Stimulated activated CD4-positive, alpha-beta T cell treated with anti-CD3 and anti-CD28 coated beads, Interleukin-15, amount 100 ng/mL, for 1 hour (primary cell): ENCODE results near the gene ARID3B.
"Not testable (repeated sequence)": the region's sequence is repeated elsewhere in the genome, so short reads cannot be mapped to it uniquely, and the experiment has no call there.

Source experiments
- DNase-seq, 2 donors: peaks; one replicate each; pipeline ENCODE4 v3.0.0-alpha.2; 2020; ENCODE audit warnings: low read depth in 1 of 2, low spot score in 1 of 2

ARID3B gene

DNA sequence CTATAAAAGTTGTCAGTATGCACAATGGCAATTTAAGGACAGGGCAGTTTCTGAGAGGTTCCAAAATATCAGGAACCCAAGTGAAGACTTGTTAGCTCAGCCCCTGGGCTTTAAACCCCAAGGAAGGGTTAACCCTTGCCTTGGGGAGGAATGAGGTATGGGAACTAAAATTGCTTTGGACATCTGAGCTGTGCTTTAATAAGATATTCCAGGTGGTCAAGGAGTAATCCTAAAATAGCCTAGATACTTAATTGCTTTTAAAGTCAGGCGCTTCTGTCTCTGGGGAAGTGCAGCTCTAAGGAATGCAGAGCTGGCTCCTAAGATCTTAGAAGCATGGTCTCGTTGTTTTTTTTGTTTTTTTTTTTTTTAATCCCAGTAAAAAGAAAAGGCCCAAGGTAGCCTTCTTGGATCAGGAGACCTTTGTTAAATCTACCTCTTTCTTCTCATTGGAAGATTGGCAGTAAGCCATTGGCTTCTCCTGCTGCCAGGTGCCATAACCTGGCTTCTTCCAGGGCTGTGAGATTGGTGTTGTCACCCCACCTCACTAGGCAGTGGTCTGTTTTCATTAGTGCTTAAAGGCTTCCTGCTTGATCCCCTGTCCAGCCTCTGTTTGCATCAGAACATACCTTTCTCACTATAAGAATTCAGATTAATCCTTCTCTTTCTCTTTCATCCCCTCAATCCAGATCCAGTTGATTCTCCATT lies 24.5 kb downstream of the ARID3B start:
- no peak for DNase-seq

DNA sequence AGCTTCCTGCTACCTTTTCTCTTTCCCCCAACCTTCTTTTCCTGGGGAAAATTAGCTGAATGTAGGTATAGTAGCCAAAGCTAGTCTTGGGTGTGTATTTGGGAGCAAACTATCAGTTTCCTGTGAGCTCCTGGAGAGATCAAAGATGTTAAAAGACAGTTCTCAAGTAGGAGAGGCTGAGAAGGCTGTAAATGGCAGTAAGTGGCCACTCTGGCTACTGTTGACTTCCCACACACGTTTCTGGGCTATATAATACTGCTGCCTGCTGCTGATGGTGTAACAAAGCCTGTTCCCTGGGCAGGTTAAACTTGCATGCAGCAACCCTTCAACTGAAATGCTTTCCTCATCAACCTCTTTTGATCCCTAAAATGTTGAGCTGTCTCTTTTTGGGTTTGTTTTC lies 27.6 kb downstream of the ARID3B start:
- DNase-seq: no peak

DNA sequence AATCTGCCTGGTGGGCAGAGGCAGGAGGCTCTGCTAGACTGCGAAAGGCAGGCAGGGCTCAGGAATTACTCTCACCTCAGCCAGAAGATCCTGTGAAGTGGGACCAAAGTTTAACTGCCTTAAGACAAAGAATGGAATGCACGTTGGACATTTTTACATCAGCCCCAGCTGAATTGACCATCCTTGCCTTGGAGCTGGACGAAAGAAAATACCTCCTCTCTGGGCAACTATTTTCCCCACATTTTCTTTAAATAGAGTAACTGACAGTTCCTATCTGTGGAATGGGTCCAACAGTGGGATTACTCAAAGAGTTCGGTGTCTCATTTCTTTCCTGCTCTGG lies 28.7 kb downstream of the ARID3B start:
- no peak for DNase-seq

DNA sequence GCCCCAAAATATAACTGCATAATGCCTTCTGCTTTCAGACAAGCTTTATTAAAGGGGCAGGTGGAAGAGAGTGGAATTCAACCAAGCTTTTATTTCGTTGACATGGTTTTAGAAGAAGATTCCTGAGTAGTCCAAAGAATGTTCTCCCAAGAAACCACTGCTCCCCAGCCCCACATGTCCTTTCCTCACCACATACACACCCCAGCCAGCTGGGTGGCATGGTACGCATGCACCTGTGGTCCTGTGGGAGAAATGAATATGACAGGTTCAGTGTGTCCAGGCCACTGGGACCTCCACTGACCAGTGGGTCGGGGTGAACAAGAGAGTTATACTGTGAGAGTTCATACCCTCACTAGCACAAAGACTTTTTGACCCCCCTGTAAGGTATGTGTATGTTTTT lies 30.2 kb downstream of the ARID3B start:
- DNase-seq: no peak

DNA sequence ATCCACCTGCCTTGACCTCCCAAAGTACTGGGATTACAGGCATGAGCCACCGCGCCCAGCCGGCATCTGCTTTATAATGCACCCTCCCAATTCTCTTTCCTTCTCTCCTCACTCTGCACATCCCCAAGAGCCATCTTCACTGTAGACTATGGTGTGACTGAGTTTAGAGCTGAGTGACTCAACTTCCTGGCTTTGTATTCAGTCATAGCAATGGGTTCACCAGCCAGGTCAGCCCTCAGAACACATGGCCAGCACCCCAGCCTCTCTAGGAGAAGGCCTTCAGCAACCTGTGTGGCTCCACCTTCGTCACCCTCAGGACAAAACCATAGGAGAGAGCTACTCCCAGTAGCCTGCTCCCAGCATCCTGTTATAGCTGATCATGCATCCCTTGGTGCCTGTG lies 33.0 kb downstream of the ARID3B start:
- no peak for DNase-seq

DNA sequence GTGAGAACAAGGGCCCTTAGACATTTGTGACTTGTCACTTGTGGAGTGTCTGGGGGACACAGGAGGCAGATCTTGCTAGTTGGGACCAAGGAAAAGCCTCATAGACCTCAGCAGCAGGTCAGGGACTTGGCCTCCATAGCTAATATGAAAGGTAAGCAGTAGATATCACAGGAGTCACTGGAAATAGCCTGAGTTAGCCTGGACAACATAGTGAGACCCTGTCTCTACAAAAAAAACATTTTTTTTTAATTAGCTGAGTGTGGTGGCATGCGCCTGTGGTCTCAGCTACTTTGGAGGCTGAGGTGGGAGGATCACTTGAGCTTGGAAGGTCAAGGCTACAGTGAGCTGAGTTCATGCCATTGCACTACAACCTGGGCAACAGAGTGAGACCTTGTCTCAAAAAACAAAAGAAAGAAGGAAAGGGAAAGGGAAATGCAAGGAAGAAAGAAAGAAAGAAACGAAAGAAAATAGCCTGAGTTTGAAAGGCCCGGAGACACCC lies 37.5 kb downstream of the ARID3B start:
- DNase-seq: no peak

DNA sequence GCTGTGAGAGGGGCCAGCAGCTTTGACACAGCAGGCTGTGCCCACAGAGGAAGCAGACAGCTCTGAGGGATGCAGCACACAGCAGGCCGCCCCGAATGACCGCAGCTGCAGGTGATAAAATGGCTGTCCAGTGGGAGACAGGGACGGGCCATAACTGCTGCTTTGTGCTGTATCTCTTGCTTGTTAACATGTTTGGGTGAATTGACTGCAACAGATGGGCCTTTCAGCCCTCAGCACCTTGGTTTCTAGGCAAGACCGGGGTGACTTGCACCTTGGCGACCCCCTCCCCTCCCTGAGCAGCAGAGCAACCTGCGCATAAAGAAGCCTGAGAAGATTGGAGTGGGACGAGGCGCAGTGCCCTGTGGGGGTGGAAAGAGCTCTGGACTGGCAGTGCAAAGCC lies 38.0 kb downstream of the ARID3B start:
- DNase-seq: no peak

DNA sequence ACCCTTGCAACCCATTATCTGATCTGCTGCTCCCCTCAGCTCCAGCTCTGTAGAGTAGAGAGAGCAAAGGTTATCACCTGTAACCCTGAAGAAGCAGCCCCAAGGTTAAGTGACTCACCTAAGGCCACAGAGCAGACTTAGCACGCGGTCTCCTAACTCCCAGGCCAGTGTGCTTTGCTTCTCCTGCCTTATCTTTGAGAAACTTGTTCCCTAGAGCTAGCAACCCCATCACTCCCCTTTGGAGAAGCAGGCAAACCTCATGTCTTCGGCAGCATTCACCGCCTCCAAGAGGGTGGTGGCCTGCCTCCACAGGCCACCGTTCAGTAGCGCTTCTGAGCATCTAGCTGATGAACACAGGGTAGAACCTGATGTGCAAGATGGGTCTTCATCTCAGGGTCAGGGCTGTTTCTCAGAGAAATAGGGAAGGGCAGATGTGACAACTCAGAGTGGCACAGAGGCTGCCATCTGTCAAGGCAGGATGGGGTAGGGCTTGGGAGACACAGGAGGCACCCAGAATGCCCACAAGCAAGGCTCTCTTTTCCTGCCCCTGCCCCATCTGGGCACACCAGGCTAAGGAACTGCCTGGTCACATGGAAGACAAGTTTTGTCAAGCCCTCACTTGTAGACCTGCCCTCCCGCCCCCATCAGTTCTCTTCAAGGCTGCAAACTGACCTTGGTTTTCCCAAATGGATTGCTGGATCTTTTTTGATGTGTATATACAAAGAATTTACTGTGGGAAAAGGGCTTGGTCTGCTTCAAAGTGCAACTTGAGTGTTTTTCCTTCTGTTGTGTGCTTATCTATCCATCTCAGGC lies 39.7 kb downstream of the ARID3B start:
- DNase-seq: no peak

DNA sequence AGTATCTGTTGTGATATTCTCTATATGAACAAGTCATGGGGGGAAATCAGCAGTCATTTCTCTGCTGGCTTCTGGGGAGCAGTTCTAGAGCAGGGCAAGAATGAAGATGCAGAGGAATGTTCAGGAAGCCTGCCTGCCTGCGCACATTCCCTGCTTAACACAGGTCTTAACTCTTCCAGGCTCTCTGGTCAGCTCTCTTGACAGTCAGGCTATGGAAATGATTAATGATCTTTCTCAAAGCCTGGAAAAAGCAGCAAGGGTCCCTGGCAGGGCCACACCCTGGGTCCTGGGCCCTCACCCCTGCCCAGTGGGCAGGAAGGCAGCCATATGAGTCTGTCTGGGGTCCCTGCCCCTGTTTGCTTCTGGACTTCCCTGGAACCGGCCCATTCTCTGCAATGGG lies 43.2 kb downstream of the ARID3B start:
- no peak for DNase-seq

DNA sequence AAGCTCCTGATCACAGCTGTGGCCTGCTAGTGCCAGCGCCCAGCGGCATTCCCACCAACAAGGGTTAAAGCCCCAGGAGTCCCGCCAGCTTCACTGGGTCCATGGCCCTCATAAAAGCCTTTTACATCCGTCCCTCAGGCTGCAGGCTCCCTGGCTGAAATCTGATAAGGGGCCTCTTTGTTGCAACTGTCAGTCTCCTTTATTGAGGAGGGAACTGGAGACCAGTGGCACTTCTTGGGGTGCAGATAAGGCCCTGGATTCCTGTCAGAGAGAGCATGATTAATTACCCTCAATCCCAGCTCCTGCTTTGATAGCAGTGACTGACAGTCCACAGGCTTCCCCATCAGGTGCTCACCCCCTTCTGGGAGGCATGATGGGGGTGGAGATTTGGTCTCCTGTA lies 43.8 kb downstream of the ARID3B start:
- no peak for DNase-seq

DNA sequence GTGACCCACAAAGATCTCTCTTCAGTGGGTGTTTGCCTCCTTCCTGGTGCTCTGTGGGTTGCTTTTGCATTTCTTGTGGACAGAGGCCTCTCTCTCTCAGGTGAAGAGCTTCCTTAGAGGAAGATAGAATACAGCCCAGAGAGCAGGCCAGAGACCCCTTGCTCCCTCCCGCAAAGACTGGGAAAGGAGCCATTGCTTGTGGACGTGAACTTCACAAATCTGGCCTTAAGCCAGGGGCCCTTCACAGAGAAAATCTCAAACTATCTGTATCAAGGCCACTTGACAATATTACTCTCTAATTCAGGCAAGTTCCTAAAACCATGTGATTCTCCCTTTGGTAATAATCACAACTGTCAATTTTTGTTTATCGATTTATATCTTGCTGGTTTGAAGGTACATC lies 44.2 kb downstream of the ARID3B start:
- DNase-seq: no peak

DNA sequence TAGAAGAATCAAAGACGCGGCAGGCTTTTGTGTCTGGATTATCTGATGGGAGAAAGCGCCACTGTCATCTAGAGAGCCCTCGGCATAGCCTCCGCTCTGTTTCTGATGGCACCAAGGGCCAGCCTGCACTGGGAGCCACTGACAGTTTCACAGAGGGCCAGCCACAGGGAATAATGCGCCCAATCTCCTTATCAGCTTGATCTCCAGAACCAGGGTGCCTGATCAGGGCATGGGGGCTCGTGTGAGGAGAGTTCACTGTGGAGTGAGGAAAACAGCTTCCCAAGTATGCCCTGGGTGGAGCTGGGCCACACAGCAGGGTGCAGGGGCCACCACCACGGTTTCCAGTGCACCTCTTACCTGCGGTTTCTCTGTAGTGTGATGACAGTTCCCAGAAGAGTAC lies 44.8 kb downstream of the ARID3B start:
- no peak for DNase-seq

DNA sequence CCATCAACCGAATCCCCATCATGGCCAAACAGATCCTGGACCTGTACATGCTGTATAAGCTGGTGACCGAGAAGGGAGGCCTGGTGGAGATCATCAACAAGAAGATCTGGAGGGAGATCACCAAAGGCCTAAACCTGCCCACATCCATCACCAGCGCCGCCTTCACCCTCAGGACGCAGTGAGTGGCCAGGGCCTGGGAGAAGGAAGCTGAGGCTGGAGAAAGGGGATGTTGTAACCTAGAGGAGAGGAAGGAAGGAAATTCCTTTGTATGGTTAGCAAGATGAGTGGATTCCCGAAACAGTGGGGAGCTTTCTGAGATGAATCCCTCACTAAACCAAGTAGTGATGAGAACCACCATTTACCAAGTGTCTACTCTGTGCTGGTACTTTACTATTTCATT lies 48.8 kb downstream of the ARID3B start:
- DNase-seq: no peak

DNA sequence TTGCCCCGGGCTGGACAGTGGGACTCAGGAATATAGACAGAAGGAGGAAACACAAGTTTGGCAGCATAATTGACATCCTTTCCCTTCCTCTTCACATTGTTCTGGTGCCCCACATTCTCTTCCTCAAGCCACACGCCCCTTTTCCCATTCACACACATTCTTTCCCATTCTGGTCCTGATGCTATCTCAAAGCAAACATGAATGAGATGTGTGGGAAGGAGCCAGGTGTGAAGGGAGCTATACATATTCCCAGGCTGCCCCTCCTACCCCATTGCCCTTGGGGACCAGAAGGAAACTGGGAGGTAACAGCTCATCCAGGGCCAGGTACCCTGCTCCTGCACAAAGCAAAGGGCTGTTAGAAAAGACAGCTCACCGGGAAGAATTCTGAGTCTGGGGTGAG lies 51.2 kb downstream of the ARID3B start:
- no peak for DNase-seq

DNA sequence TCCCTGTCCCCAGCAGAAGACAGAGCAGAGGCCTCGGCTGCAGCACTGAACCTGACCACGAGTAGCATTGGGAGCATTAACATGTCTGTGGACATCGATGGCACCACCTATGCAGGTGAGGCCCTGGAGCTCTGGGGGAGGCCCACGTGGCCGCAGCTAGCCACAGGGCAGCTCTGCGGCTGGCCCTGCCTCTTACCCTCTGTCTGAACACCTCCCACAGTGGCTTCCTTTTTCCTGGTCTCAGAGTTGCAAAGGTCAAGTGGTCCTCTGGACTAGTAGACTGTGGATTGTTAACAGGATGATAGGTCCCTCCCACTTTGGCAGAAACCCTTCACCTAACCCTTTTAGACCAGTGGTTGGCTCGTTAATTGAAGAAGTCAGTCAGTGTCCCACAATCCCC lies 52.1 kb downstream of the ARID3B start:
- DNase-seq: no peak

DNA sequence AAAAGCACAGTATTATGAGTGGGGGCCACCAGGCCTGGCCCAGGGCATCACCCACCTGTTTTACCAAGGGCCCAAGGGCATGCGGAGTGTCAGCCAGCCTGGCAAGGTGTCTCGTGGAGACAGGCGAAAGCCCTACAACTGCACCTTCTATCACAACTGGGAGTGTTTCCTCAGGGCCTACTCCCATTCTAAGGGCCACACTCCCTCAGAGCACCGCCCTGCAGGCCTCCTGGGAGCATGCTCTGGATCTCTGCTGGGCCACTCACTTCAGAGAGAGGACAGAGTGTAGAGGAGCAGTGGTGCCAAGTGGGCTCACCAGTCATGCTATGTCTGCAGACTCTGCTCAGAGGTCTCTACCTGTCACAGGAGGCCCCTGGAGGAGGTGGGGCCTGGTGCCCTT lies 53.4 kb downstream of the ARID3B start:
- DNase-seq: no peak

DNA sequence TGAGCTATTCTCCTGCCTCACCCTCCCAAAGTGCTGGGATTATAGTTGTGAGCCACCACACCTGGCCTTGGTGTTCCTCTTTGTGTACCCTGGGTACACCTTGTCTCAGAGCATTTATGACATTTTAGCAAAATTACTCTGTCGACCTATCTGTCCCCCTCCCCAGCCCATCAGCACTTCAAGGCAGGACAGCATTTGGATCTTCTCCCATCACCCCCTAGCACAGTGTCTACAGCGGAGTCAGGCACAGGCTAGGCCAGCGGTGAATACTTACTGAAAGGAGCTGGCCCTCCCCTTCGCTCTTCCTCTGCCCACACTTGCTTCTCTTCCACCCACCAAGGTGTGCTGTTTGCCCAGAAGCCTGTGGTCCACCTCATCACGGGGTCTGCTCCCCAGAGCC lies 54.3 kb downstream of the ARID3B start:
- DNase-seq: no peak

DNA sequence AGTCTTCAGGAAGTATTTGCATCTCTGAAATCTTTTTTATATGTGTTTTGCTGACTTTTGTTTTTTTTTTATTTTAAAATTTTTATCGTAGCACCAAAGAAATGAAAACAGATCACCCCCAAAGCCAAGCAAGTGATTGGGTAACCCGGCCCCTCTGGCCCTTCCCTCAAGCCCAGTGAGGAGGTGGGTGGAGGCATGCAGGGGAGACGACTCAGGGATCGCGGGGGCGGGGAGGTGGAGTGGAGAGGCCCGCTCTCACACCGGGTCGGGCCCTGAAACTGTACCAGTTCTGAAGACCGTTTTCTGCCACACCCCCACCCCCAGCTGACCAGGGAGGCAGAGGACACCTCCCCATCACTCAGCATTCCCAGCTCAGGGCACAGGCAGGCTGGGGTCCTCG lies 55.7 kb downstream of the ARID3B start:
- DNase-seq: not testable (repeated sequence)

DNA sequence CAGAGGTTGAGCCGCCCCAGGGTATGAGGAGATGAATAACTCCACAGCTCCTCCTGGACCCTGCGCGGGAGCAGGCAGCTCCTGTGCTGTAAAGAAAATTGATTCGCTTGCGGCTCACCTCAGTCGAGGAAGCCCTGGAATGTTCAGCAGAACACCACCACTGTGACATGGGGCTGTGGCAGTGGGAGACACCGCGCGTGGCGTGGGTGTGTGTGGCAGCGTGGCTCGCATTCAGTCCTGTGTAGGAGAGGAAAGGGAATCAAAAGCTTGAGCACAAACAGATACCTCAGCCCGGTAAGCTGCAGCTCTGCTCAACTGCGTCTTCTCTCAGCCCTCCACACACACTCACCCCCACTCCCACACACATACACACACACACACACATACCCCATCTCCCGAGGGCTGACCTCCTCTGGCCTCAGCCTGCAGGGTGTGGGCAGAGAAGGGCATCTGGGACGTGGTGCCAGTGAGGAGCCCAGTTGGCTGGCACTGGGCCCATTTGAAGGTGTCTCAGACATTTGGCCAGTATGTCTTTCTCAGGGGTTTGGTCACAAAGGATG lies 56.2 kb downstream of the ARID3B start:
- not testable (repeated sequence) for DNase-seq

DNA sequence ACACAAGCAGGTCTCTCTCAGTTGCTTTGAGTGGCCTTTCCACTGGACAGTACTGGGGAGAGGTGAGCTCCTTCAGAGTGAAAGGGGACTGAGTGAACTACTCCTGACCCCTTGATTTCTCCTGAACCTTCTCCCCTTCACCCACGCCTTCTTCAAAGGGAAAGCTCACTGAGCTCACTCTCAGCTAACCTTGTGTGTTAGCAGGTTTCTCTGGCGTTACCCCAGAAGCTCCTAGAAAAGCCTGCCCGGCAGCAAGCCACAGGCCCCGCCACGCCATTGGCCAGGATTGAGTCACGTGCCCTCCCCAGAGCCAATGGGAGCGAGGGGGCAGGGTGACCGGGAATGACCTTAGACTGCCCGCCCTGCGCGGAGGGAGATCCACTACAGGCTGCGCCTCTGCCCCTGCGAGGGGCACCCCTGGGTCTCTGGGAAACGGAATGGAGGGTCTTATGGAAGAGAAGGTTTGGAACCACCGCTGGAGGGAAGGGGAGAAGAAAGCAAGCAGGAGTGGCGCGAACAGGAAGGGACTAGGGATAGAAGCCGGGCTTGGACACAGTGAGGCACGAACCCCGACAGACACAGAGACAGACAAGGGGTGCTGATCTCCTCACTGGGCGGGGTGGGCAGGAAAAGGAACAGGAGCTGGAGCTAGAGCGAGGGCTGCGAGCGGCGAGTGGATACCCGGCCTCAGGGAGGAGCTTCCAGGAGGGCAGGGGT lies 57.3 kb downstream of the ARID3B start:
- peak; percentile 75 to 82 for DNase-seq

DNA sequence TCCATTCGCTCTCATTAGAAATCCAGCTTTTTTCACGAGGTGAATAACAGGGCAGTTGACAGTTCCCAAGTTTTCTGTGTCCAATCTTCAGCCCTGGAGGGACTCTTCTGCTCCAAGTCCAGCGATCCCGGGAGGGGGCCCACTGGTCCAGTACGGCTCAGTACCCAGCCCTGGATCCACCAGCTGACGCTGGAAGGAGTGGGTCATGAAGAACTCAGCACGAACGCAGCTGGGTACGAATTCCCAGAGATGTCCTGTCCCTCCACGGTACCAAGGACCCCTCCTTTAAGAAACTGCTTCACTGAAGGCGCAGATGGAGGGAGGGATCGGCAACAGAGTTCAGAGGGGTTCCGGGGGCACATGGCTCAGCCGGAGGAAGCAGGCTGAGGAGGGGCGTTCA lies 58.1 kb downstream of the ARID3B start:
- no peak for DNase-seq
